ENCODE measurements around the gene RBM33. TPM values are rescaled to one million over a fixed set of nuclear protein-coding genes. Genes with fewer than 3 reads are reported as not detected.

Gene RBM33
- total RNA-seq = 17.5 and 25.0 TPM in 2 replicates

DNA sequence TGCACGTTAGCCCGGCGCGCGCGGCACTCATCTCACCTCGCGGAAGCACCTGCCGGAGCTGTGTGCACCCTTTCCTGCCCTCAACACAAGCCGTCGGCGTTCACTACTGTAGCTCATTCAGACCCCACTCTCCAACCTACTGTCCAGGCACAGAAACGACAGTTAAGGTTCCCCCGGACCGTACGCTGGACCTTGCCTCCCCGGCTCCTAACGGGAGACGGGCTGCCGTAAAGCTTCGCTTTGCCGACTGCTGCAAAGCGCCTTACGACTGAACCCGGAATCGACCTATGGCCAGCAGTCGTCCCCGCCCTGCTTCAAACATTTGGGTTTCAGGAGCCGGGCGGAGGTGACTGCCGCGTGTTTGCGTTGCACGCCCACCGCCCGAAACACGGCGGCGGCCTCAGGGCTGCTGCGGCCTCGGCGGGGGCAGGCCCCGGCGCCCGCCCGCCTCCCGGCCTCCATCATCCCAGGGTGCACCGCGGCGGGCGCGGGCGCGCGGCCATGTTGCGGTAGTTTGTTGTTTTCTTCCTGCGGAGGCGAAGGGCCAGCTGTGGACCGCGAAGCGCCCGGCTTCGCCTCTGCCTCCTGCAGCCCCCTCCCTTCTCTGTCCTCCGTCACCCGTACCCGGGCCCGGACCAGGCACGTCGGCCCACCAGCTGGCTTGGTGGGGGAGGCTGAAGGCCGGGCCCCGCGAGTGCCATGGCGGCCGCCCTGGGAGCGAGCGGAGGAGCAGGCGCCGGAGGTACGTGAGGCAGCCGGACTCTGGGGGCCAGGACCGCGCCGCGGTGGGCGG, at the start of gene RBM33:
TSS of gene RBM33 (plus strand) at position 484 of the 793 bp plus-strand sequence. CDS start at position 700, 216 bp downstream.
- DNase-seq (ENCODE audit: low read depth) = peak; percentile 57
- H3K36me3 ChIP-seq (ENCODE audit: control insufficient read depth, insufficient read depth, low read length) = no peaks in the 10 kb centered on the region
- H3K27me3 ChIP-seq (ENCODE audit: control insufficient read depth, insufficient read depth, low read length) = no peaks in the 10 kb centered on the region
- peak within 1 kb of the TSS; percentile 88 for H3K4me3 ChIP-seq (ENCODE audit: low read depth, low read length)
- no peak for TF ChIP-seq CTCF (IDR thresholded peaks at IDR 0.05; ENCODE audit: insufficient read depth, low read length, poor library complexity, severe bottlenecking)

DNA sequence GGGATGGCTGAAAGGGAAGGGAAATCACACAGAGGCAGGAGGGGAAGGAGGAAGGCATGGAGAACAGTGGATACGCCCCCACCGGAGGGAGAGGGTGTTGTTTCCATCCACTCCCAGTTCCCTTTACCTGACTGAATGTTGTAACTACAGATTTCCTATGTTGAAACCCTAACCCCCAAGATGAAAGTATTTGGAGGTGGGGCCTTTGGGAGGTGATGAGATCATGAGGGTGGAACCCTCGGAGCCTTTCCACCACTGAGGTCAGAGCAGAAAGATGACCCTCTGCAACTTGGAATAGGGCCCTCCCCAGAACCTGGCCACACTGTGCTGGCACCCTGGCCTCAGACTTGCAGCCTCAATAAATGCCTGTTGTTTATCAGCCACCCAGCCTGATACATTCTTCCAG, 49.5 kb upstream of the RBM33 start:
- no peak overlapping the region for H3K4me3 ChIP-seq (ENCODE audit: low read depth, low read length)
- no peak for DNase-seq (ENCODE audit: low read depth)
- no peaks in the 10 kb centered on the region for H3K36me3 ChIP-seq (ENCODE audit: control insufficient read depth, insufficient read depth, low read length)
- H3K27me3 ChIP-seq (ENCODE audit: control insufficient read depth, insufficient read depth, low read length) = peaks cover 7% of the 10 kb centered on the region
- TF ChIP-seq CTCF (IDR thresholded peaks at IDR 0.05; ENCODE audit: insufficient read depth, low read length, poor library complexity, severe bottlenecking) = no peak

DNA sequence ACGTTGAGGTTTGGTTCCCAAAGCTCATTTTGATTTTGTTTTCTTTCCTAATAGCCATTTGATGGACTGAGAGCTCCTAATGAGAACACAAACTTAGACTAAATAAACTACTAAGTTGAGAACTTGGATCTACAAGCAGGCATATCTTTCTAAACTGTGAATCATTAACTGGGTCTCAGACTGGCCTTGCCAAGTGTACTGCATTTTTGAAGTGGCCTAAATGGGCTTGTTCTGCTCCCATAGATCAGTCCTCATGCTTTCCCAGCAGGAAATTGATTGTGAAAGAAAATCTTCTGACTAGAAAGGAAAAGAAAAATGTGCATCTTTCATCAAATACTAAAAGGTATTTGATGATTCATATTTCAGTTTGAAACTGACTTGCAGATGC, 46.7 kb upstream of the RBM33 start:
- Histone ChIP-seq H3K36me3 (ENCODE audit: control insufficient read depth, insufficient read depth, low read length) (no peaks in the 10 kb centered on the region), H3K4me3 (ENCODE audit: low read depth, low read length) (no peak overlapping the region), H3K27me3 (ENCODE audit: control insufficient read depth, insufficient read depth, low read length) (peaks cover 9% of the 10 kb centered on the region)
- TF ChIP-seq CTCF (IDR thresholded peaks at IDR 0.05; ENCODE audit: insufficient read depth, low read length, poor library complexity, severe bottlenecking) = no peak
- DNase-seq (ENCODE audit: low read depth) = no peak

GRCh38 chr7:155598810-155599210, 45.7 kb upstream of the RBM33 start:
- no peak overlapping the region for H3K4me3 ChIP-seq (ENCODE audit: low read depth, low read length)
- DNase-seq (ENCODE audit: low read depth) = no peak

GRCh38 chr7:155602156-155602555, 42.3 kb upstream of the RBM33 start:
- peaks cover 6% of the 10 kb centered on the region for H3K27me3 ChIP-seq (ENCODE audit: control insufficient read depth, insufficient read depth, low read length)
- no peak for DNase-seq (ENCODE audit: low read depth)
- H3K36me3 ChIP-seq (ENCODE audit: control insufficient read depth, insufficient read depth, low read length) = no peaks in the 10 kb centered on the region
- H3K4me3 ChIP-seq (ENCODE audit: low read depth, low read length) = no peak overlapping the region
- no peak for TF ChIP-seq CTCF (IDR thresholded peaks at IDR 0.05; ENCODE audit: insufficient read depth, low read length, poor library complexity, severe bottlenecking)

More at GRCh38 chr7:155598810-155599210, 45.7 kb upstream of the RBM33 start:
- Histone ChIP-seq H3K27me3 (ENCODE audit: control insufficient read depth, insufficient read depth, low read length) (peaks cover 12% of the 10 kb centered on the region), H3K36me3 (ENCODE audit: control insufficient read depth, insufficient read depth, low read length) (no peaks in the 10 kb centered on the region)
- TF ChIP-seq CTCF (IDR thresholded peaks at IDR 0.05; ENCODE audit: insufficient read depth, low read length, poor library complexity, severe bottlenecking) = peak; percentile 96

DNA sequence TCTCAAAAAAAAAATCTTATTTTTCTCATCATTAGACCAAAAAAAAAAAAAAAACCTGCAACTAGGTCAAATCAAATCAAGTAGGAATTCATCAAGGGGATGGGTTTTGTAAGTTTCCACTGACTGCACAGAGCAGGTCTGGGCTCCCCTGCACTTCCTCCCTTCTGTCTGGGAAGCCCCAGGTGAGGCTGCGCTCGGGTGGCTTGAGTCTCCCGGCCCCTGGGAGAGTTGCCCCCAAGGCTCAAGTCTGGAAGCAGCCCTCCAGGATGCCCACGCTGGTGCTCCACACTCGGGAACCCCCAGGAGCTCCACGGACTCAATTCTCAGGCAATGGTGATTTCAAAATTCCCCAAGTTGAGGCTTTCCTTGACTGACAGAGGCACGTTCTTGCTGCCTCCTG, 41.7 kb upstream of the RBM33 start:
- TF ChIP-seq CTCF (IDR thresholded peaks at IDR 0.05; ENCODE audit: insufficient read depth, low read length, poor library complexity, severe bottlenecking) = no peak
- Histone ChIP-seq H3K4me3 (ENCODE audit: low read depth, low read length) (no peak overlapping the region), H3K27me3 (ENCODE audit: control insufficient read depth, insufficient read depth, low read length) (peaks cover 6% of the 10 kb centered on the region), H3K36me3 (ENCODE audit: control insufficient read depth, insufficient read depth, low read length) (no peaks in the 10 kb centered on the region)
- DNase-seq (ENCODE audit: low read depth) = no peak

Measured in kidney epithelial cell (primary cell).